GM12865 (cell line): Measurements from ENCODE around the gene ZGLP1.

Source experiments
- DNase-seq: peaks from one replicate; pipeline ENCODE4 v3.0.0; 2010; ENCODE audit warnings: low read depth
- H3K4me3 ChIP-seq: 2 replicates; pipeline ENCODE4 v1.5.1; 2011; ENCODE audit warnings: mild to moderate bottlenecking, low read depth, low read length, control low read depth
- TF ChIP-seq, protein P1 (sequence below): IDR thresholded peaks from 2 replicates; pipeline ENCODE4 v1.5.1; 2011; ENCODE audit warnings: low read length, control low read depth, low read depth, inconsistent platforms; ENCODE audit not compliant: insufficient read depth; ENCODE audit errors: missing control alignments

The ZGLP1 gene

DNA sequence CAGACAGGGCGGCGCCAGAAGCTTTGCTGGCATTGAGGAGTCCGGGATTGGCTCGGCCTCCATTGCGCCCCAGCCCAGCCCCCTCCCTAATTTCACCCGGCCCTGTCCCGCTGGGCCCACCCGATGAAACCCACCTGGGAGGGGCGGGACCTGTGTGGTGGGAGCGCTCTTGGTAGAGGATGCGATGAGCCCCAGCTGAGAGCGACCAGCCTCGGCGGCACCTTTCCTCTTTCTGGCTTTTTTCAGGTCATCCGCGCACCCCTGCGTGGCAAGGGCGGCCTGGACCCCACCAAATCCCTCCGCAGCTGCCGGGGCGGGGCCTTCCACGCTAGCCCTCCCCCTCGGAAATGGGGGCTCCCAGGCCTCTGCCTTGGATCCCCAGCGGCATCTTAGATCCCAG lies at the start of gene ZGLP1:
TSS of gene ZGLP1 (minus strand) at position 393 of the 400 bp plus-strand sequence.
- DNase-seq, result no peak
- H3K4me3 ChIP-seq, result no peak within 1 kb of the TSS
- TF ChIP-seq, protein P1, sequence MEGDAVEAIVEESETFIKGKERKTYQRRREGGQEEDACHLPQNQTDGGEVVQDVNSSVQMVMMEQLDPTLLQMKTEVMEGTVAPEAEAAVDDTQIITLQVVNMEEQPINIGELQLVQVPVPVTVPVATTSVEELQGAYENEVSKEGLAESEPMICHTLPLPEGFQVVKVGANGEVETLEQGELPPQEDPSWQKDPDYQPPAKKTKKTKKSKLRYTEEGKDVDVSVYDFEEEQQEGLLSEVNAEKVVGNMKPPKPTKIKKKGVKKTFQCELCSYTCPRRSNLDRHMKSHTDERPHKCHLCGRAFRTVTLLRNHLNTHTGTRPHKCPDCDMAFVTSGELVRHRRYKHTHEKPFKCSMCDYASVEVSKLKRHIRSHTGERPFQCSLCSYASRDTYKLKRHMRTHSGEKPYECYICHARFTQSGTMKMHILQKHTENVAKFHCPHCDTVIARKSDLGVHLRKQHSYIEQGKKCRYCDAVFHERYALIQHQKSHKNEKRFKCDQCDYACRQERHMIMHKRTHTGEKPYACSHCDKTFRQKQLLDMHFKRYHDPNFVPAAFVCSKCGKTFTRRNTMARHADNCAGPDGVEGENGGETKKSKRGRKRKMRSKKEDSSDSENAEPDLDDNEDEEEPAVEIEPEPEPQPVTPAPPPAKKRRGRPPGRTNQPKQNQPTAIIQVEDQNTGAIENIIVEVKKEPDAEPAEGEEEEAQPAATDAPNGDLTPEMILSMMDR, result no peak

DNA sequence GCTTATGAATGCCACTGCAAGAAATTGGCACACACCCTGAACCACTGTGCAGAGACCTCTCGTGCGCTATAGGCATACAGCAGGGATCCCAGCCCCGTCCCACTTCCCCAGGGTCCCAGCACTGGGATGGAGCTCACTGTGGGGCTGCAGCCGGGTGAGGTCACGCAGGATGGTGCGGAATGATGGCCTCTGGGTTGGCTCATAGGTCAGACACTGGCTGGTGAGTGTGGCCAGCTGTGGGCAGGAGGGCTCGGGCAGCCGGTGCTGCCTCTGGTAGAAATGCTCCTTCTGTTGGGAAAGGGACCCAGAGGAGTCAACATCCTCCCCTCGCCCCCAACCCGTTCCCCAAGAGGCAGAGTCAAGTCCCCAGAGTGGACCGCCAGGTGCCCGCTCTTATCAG lies 46.8 kb upstream of the ZGLP1 start:
- DNase-seq, result no peak
- no peak overlapping the region for H3K4me3 ChIP-seq
- TF ChIP-seq, protein P1, result no peak

GRCh38 chr19:10353793-10354391 lies 44.3 kb upstream of the ZGLP1 start:
- TF ChIP-seq, protein P1, result no peak
- DNase-seq, result peak; percentile 36
- no peak overlapping the region for H3K4me3 ChIP-seq

DNA sequence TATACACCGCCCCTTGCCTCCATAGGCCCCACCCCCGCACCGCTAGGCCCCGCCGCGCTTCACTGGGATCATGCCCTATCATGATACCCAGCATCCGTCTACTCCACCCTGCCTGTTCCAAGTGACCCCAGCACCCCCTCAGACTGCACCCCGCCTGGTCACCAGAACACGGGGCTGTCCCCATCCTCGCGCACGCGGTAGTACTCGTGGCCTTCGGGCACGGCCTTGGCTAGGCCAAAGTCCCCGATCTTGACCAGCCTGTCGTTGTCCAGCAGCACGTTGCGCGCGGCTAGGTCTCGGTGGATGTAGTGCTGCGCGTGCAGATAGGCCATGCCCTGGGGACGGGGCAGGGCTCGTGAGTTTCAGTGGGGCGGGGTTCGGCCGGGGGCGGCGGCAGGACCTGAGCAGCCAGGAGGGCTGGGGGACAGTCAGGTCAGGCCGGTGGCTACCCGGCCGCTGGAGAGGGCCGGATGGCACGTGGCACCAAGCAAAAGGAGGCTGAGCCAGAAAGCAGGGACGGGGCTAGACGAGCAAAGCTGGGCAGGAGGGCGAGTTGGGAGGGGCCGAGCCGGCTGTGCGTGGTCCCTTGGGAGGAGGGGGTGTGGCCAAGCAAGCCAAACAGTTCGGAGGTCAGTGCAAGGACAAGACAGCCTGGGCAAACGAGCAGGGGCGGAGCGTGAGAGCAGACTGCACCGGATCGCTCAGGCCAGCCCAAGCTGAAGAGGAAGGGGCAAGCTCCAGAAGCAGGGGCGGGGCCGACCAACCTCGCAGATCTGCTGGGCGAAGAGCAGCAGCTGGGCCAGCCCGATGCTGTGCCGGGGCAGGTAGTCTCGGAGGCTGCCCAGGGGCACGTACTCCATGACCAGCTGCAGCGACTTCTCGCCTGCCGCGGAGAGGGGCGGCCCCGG lies 43.4 kb upstream of the ZGLP1 start:
- TF ChIP-seq, protein P1, result no peak
- no peak for DNase-seq
- H3K4me3 ChIP-seq, result no peak overlapping the region

- H3K4me3 ChIP-seq, result no peak overlapping the region
- TF ChIP-seq, protein P1, result no peak
- no peak for DNase-seq
Measured at GRCh38 chr19:10346509-10346908, 36.9 kb upstream of the ZGLP1 start.

GRCh38 chr19:10344780-10345179 lies 35.2 kb upstream of the ZGLP1 start:
- H3K4me3 ChIP-seq, result no peak overlapping the region
- TF ChIP-seq, protein P1, result no peak
- no peak for DNase-seq
